Measurements from ENCODE around the gene CCR5.

The CCR5 gene

DNA sequence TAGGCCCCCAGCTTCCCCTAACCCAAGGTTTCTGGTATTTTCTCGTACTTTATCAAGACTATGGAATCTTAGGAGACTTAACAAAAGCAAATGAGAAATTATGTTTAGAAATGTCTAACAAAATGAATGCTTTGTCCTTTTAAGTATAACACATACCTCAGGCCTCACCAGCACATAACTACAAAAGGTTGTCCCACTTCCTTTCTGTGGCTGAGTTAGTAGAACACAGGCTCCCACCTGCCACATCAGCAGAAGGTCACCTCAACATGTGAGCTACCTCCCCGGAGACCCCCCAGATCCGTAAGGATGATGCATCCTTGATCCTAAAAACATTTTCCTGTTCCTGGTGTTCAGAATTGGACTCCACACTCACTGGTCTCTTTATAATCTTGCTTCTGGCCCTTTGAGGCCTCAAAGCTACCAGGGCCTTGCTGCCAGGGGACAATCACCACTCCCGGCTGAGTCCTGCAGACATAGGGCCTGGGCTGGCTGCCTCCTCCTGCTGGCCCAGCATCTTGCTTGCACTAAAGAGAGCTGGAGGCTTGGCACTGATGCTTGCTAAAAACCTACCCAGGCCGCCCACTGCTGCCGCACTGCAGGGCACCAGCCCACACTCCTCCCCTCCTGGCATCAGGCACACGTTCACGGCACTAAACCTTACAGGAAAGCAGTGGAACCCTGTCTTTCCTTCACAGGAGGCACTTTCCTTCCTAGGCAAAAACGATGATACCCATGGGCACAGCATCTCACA, 39.2 kb downstream of the CCR5 start:
- FAIRE-seq, result no peak

DNA sequence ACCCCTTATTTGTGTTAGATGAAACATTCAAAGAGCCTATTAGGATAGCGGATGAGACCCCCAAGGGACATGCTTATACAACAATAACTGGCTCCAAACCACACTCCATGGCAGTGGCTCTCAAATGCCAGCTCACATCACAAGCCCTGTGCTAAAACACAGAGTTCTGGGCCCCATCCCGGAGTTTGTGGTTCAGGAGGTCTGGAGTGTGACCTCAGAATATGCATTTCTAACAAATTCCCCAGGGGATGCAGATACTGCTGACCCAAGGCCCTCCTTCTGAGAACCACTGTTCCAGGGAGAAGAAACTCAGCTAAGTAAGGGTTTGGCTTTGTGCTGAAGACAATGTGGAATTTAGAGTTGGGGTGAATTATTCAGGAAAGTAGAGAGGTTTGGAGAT, 39.9 kb downstream of the CCR5 start:
- no peak for FAIRE-seq

DNA sequence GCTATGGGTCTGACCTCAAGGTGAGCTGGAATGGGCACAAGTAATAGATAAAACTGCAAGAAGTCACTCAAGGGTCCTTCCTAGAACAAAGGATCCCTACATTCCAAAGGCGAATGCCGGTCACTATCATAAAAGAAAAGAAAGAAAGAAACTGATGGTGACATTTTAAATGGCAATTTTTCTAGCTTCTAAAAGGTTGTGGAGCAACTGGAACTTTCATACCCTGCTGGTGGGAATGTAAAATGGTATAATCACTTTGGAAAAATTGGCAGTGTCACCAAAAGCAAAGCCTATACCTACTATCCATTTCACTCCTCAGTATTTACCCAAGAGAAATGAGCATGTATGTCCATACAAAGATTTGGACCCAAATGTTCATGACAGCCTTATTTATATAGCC, 40.5 kb downstream of the CCR5 start:
- FAIRE-seq, result no peak

DNA sequence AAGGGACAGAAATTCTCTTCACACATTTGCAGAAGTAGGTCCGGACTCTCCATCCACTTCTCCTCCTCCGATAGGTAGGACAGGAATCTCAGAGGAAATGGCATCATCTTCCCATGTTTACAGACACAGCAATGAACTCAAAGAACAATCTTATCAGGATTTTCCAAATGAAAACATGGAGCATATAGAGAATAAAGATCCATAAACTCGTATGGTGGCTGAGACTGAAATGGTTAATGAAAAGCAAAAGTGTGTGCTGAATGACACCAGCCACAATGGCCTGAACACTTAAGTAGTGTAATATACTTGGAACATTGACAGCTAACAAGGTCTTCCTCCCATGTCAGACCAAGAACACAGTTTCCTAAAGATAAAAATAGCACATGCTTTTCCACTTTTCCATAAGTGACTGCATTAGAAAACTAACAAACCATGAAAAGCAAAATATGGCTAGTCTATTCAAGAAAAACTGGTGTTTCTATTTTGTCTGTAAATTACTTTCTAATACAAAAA, 42.1 kb downstream of the CCR5 start:
- no peak for FAIRE-seq

DNA sequence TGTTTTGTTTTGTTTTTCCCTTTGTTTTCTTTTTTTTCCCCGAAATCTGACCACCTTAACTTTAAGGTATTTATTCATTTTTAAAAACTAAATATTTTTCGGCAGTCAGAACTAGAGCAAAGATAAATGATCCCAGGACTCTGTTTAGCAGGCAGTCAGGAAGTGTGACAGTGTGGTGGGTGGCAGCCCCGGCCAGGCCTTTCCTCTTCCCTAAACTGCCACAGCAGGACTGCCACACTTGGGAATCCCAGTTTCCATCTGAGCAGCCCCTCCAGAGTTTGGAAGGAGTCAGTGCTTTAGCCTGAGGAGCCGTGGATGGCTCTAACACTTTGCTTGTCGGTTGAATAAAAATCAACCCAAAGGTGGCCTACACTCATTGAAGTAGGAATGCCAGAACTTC, 43.2 kb downstream of the CCR5 start:
- FAIRE-seq, result no peak

DNA sequence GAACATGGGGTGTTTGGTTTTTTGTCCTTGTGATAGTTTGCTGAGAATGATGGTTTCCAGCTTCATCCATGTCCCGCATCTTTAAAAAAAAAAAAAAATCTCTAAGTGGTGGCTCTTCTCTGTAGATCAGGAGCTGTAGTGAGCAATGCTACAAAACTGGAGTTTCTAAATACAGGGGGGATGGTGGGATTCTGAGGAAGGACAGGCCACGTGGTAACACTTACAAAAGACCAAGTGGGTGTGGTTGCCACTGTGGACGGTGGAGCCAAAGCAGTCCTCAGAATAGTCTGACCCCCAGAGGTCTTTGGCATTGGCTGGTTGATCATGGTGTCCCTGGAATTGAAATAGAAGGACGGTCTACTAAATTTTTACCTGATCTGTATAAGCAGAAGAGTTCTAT, 44.0 kb downstream of the CCR5 start:
- no peak for FAIRE-seq

DNA sequence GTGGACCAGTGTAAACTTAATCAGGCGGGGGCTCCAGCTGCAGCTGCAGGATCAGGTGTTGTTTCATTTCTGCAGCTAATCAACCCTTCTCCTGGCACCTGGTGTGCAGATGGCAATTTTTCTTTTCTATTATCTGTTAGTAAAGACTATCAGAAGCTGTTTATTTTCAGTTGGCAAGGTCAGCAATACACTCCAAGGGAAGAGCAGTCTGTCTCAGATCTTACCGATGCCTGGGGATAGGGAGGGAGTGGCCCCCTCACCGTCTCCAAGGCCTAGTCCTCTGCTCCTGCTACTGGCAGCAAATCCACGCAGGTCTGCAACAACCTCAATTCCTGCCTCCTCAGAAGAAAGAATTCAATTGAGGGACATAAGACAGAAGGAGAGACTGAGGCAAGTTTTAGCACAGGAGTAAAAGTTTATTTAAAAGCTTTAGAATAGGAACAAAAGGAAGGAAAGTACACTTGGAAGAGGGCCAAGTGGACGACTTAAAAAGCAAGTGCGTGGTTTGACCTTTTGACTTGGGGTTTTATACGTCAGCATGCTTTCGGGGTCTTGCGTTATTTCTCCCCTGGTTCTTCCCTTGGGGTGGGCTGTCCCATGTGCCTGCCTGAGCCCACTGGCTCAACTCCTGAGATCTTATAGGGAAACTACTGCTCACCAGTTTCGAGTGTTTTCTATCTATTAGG, 45.5 kb downstream of the CCR5 start:
- FAIRE-seq, result no peak

DNA sequence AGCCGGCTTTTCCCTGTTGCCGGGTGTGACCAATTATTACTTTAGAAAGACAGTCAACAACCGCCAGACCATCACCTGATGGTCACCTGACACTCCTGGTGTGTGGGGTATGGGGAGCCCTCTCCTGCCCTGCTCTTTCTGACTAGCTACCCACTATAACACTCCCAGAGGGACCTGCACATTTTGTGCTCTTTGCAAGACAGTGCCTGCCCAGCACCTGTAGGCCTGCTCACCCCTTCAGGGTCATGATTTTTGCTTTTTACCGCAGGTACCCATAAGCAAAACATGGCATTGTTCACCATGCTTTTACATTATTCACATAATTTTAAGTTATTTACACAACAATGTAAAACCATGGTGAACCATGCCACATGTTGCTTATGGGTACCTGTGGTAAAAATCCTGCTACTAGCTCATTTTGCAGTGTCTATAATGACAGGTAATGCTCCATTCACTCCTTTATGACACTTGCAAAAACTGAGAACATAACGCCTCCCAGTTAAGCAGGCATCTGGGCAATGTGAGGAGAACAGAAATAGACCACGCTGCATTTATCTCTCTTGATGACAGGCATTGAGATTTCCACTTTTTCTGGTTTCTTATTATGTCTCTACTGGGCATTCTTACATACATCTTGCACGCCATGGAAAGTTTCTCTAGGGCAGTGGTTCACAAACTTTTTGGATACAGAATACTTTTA, 46.2 kb downstream of the CCR5 start:
- no peak for FAIRE-seq

DNA sequence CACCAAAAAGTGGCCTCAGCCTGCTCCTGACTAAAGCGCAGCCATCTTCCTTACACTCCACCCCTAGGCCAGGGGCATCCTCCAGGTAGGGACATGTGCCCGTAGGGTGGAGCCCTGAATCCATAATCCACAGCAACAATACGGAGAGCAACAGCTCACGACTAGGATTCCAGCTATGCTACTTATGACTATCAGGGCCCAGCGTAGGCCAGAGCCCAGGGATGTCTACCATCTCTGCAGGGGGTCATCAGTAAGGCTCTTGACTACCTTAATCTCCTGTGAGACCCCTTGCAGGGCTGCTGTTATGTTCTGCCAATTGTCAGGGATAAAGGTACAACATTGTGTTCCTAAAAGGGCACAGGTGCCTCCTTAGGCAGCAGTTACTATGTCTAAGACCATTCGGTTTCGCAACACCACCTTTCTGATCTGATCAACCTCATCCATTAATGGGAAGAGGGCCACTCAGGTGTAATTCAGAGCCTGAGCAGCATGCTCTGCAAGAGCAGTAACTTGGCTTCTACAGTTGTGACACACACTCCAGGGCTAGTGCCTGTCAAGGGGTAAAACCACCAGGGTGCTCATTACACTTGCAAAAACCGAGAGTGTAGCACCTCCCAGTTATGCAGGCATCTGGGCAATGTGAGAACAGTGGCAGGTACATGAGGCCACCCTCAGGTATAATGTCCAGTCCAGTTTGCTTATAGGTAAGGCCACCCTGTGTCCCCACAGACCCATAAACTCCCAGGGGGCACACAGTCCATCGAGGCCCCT, 47.3 kb downstream of the CCR5 start:
- no peak for FAIRE-seq

DNA sequence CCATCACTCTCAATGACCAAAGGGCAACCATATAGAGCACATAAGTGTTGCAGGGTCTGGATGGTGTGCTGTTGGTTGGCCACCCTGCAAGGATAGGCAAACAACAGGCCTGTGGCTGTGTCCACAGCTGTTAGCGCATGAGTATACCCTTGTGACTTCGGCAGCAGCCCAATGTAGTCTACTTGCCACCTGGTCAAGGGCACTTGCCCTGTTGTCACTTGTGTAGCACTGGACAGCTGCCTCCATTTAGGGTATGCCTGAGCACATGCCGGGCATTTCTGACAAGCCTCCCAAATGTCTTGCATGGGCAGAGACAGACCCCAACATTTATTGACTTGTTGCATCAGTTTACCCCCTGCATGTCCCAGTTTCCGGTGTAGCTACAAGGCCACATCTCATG, 49.1 kb downstream of the CCR5 start:
- no peak for FAIRE-seq

DNA sequence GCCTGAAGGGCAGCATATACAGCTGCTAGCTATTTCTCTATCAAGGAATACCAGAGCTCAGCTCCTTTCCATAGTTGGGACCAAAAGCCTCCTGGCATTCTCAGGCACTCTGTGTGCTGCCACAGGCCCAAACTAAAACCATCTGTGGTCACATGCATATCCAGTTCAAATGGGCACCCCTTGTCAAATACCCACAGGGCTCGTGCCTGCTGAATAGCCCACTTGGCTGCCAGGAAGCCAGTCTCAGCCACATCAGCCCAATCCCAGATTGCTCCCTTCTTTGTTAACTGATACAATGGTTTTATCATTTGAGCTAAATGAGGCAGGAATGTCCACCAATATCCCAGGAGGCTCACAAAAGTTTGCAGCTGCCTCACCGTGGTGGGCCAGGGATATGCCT, 50.2 kb downstream of the CCR5 start:
- FAIRE-seq, result no peak

DNA sequence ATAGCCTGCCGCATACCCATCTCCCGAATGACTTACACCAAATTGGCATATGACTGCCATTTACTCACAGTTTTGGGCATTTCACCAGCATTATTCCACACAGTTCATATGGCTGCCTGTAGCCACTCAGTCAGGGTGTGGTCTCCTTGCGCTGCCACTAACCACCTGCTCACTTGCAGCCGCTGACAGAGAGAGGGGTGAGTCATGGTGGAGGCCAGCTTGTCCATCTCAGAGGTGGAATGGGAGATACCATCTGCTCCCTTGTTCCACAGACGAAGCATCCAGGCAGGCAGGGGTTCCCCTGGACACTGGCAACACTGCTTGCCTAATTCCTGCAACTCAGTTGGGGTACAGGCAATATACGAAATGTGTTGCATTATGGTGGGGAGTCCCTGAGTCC, 51.9 kb downstream of the CCR5 start:
- no peak for FAIRE-seq

DNA sequence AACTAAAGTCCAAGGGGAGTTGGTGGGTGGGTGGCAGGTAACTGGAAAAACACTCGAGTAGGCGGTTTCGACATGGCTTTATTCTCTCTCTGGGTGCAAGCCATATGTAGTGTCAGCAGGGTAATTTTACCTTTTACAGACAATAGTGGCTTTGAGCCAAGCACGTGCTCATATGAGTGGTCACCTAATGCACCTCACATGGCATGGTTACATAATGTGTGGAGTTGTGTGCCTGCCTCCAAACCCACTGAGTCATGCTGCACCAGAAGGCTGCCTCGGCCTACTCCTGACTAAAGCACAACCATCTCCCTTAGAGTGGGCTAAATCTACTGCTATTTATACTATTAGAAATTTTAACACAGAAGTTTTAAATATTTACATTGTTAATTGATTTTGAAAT, 52.8 kb downstream of the CCR5 start:
- FAIRE-seq, result no peak
